Lower leg skin (tissue), 3 donors: ENCODE data around the gene LRRC63.

Experiments
- CTCF ChIP-seq, 3 donors: fragments of 450-650 bp; IDR thresholded peaks; one replicate each; pipeline ENCODE4 v1.5.1; 2016; ENCODE audit warnings: antibody characterized with exemption in 3 of 3, mild to moderate bottlenecking in 3 of 3, moderate library complexity in 2 of 3
- POLR2A ChIP-seq, 2 donors: fragments of 450-650 bp; IDR thresholded peaks; one replicate each; pipeline ENCODE4 v1.6.1; 2016 to 2017; ENCODE audit warnings: antibody characterized with exemption in 2 of 2, mild to moderate bottlenecking in 1 of 2, moderate library complexity in 1 of 2

- TF ChIP-seq POLR2A (IDR thresholded peaks at IDR 0.05) (no peak), CTCF (IDR thresholded peaks at IDR 0.05) (no peak)
Observed at GRCh38 chr13:46296921-46297320, 85.2 kb downstream of the LRRC63 start.
